ENCODE results near the gene CEACAM1.

CEACAM1 gene

DNA sequence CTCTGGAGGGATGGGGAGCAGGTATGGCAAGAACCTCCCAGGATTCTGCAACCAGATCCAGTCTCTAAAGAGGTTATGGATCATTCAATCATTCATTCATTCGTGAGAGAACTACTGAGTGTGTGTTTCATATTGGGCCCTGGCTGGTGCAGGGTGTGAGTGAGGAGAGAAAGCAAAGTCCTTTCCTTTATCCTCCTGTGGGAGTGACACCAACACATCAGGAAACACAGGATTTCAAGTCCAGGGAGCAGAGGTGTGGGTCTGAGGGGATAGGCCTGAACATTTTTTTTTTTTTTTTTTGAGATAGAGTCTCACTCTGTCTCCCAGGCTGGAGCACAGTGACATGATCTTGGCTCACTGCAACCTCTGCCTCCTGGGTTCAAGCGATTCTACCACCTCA, 3.3 kb downstream of the CEACAM1 start:
- TF ChIP-seq, protein P1, sequence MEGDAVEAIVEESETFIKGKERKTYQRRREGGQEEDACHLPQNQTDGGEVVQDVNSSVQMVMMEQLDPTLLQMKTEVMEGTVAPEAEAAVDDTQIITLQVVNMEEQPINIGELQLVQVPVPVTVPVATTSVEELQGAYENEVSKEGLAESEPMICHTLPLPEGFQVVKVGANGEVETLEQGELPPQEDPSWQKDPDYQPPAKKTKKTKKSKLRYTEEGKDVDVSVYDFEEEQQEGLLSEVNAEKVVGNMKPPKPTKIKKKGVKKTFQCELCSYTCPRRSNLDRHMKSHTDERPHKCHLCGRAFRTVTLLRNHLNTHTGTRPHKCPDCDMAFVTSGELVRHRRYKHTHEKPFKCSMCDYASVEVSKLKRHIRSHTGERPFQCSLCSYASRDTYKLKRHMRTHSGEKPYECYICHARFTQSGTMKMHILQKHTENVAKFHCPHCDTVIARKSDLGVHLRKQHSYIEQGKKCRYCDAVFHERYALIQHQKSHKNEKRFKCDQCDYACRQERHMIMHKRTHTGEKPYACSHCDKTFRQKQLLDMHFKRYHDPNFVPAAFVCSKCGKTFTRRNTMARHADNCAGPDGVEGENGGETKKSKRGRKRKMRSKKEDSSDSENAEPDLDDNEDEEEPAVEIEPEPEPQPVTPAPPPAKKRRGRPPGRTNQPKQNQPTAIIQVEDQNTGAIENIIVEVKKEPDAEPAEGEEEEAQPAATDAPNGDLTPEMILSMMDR (IDR thresholded peaks at IDR 0.05) = no peak

DNA sequence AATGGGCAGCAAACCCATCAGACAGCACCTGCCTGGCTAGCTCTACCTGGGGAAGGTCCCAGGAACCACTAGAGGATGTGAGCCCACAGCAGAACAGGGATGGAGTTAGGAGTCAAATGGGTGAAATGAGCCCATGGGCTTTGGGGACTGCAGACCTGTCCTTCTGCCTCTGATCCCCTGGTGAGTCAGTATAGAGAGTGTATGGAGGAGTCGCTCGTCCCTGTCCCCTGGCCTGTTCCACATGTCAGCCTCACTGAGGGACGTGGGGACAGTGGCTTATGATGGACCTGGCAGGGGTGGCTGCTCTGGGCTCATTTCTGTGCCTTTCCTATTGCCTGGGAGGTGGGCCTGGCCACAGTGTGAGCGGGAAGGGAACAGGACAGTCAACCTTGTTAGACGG, 4.0 kb downstream of the CEACAM1 start:
- TF ChIP-seq, protein P1 (IDR thresholded peaks at IDR 0.05) = no peak

DNA sequence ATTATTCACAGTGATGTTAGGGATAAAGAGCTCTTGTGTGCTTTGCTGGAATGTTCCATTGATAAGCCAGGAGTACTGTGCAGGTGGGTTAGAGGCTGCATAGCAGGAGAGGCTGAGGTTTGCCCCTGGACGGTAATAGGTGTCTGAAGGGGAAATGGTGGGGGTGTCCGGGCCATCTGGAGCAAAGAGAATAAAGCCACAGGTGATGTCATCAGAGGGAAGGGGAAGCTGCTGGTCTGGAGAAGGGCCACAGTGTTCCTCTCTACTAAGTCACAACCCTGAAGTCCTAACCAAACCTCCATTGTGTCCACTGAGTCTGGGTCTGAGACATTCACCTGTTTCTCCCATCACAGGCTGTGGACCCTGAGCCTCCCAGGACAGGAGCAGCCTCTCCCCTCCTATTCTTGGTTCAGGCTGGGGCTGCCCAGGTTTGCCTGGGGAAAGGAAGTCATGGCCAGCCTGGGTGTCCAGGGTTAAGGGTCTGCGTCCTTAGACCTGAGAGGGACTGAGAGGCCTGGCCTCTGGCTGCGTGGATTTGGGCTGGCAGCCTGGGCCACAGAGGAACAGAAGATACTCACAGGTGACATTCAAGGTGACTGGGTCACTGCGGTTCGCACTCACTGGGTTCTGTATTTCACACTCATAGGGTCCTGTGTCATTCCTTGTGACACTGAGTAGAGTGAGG, 6.8 kb downstream of the CEACAM1 start:
- TF ChIP-seq, protein P1 (IDR thresholded peaks at IDR 0.05) = no peak

- TF ChIP-seq, protein P1 (IDR thresholded peaks at IDR 0.05) = no peak
Observed at GRCh38 chr19:42519108-42519507, 9.2 kb downstream of the CEACAM1 start.

DNA sequence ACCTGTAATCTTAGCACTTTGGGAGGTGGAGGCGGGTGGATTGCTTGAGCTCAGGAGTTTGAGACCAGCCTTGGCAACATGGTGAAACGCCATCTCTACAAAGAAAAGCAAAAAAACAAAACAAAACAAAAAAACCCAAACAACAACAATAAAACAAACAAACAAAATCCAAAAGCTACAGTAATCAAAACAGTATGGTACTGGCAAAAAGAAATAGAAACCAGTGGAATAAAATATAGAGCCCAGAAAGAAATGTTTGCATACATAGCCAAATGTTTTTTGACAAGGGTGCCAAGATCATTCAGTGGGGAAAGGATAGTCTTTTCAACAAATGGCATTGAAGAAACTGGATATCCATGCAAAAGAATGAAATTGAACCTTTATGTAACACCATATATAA, 11.5 kb downstream of the CEACAM1 start:
- TF ChIP-seq, protein P1 (IDR thresholded peaks at IDR 0.05) = no peak

GRCh38 chr19:42515241-42515832, 12.9 kb downstream of the CEACAM1 start:
- TF ChIP-seq, protein P1 (IDR thresholded peaks at IDR 0.05) = no peak

DNA sequence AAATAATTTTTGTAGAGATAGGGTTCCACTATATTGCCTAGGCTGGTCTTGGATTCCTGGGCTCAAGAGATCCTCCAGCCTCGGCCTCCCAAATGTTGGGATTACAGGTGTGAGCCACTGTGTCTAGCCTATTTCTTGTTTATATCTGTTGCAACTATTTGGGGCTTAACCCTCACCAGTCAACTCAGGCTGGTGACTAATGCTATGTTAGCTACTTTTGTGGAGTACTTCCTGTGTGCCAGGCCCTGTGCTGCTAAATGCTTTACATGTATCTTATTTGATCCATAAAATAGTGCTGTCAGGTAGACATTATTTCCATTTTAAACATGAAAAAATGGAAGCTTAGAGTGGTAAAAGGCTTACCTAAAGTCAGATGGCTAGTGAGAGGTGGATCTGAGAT, 13.8 kb downstream of the CEACAM1 start:
- TF ChIP-seq, protein P1 (IDR thresholded peaks at IDR 0.05) = no peak
